Measurements from ENCODE around the gene B3GNT3. TPM values are rescaled to one million over a fixed set of nuclear protein-coding genes. Genes with fewer than 3 reads are reported as not detected.

B3GNT3 gene
- total and polyA plus RNA-seq, 9 of the 15 experiments (the other 6 are each of a cell fraction or from before 2014, with no cell fraction given) = 0.06 to 0.11 (median 0.07) TPM; not detected in 6

DNA sequence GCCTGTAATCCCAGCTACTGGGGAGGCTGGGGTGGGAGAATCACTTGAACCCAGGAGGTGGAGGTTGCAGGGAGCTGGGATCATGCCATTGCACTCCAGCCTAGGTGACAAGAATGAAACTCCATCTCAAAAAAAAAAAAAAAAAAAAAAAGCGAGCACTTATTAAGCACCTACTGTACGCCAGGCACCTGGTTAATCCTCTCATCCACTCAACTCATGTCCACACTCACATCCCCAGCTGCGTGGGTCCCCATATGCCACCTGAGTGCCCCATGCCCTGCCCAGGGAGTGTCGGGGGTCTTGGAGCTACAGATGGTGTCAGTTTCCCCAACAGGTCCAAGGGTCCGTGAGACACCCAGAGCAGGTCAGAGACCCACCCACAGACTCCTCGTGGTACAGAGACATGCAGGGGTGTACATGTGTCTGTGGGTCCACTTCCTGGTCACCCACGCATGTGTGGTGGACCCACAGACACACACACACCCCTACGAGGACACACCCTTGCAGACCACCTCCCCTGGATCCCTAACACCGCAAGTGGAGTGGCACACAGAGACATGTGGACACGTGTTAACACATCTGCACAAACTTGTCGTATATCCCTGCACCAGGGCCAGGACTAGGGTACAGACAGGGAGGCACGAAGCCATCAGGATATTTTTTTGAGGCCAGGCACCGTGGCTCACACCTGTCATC, 22.9 kb downstream of the B3GNT3 start:
- ATAC-seq = no peak
- peaks cover 17 to 40% of the 10 kb centered on the region in 2 experiments for H3K27me3 ChIP-seq (ENCODE audit: control insufficient read depth in 2 of 2, insufficient read depth in 2 of 2, low read length in 2 of 2)
- POLR2A ChIA-PET = no interaction called here
- H3K9ac ChIP-seq (ENCODE audit: insufficient read depth in 1 of 2, low read depth in 2 of 2, low read length in 2 of 2) = peak overlapping the region in 1 of 2 experiments; percentile 2; a peak in 1 of 4 replicates
- H3K9me3 ChIP-seq (replicated peaks; ENCODE audit: control insufficient read depth, insufficient read depth, low read depth, low read length) = no peaks in the 10 kb centered on the region
- H4K20me1 ChIP-seq (replicated peaks; ENCODE audit: control insufficient read depth, insufficient read depth, low read length) = no peaks in the 10 kb centered on the region
- WGBS (ENCODE audit: insufficient coverage, low coverage, missing lambda C conversion rate) = 4% methylated on average over 11 of the region's 13 CpGs
- no peak for DNase-seq (ENCODE audit: extremely low read depth in 1 of 4, low spot score in 3 of 4)
- TF ChIP-seq MAX (CRISPR knock-in tag; IDR thresholded peaks at IDR 0.05) = peak; percentile 24; the same call in 1 of the 2 replicates
- TF ChIP-seq ZKSCAN8 (CRISPR knock-in tag; IDR thresholded peaks at IDR 0.05) = peak; percentile 90
- no peak for TF ChIP-seq PCBP2 (IDR thresholded peaks at IDR 0.05; ENCODE audit: low read depth, low read length, poor library complexity, severe bottlenecking)
- H3K4me2 ChIP-seq (ENCODE audit: insufficient read depth, low read length) = no peak overlapping the region
- FAIRE-seq = no peak
- in situ Hi-C loops (cut with MboI) (no loop called here), intact Hi-C loops (cut with micrococcal nuclease) (no loop called here)
- H2AFZ ChIP-seq (ENCODE audit: low read depth, low read length) = no peak overlapping the region
- no TSS peak for BruUV-seq (replicated peaks)
- H3K4me1 ChIP-seq (replicated peaks in 1 of 2; ENCODE audit: control insufficient read depth in 2 of 2, insufficient read depth in 2 of 2, low read length in 2 of 2) = peaks cover 0 to 9% of the 10 kb centered on the region in 2 experiments; a peak in 2 of 5 replicates
- no peaks in the 10 kb centered on the region for H3K79me2 ChIP-seq (ENCODE audit: control insufficient read depth, insufficient read depth, low read length)
- H3K27ac ChIP-seq (ENCODE audit: extremely low read depth, low read depth, low read length) = no peak overlapping the region
- CTCF ChIA-PET (ENCODE audit: low intra/inter-chr PET ratio) = no interaction called here
- no peaks in the 10 kb centered on the region for H3K36me3 ChIP-seq (ENCODE audit: control insufficient read depth, insufficient read depth, low read length)
- no peak overlapping the region for H3K4me3 ChIP-seq
- H3K9me1 ChIP-seq (ENCODE audit: control insufficient read depth, insufficient read depth, low read length) = no peaks in the 10 kb centered on the region

- no peaks in the 10 kb centered on the region for H4K20me1 ChIP-seq (replicated peaks; ENCODE audit: control insufficient read depth, insufficient read depth, low read length)
- H3K9me1 ChIP-seq (ENCODE audit: control insufficient read depth, insufficient read depth, low read length) = no peaks in the 10 kb centered on the region
- no peak for TF ChIP-seq TAF1 (IDR thresholded peaks at IDR 0.05; ENCODE audit: control insufficient read depth, extremely low read depth, insufficient read depth, low read length, severe bottlenecking)
- TF ChIP-seq, protein P1, sequence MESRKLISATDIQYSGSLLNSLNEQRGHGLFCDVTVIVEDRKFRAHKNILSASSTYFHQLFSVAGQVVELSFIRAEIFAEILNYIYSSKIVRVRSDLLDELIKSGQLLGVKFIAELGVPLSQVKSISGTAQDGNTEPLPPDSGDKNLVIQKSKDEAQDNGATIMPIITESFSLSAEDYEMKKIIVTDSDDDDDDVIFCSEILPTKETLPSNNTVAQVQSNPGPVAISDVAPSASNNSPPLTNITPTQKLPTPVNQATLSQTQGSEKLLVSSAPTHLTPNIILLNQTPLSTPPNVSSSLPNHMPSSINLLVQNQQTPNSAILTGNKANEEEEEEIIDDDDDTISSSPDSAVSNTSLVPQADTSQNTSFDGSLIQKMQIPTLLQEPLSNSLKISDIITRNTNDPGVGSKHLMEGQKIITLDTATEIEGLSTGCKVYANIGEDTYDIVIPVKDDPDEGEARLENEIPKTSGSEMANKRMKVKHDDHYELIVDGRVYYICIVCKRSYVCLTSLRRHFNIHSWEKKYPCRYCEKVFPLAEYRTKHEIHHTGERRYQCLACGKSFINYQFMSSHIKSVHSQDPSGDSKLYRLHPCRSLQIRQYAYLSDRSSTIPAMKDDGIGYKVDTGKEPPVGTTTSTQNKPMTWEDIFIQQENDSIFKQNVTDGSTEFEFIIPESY (CRISPR knock-in tag; IDR thresholded peaks at IDR 0.05) = peak; percentile 53; the same call in 1 of the 2 replicates
- no peak for TF ChIP-seq CBFA2T2 (conservative IDR thresholded peaks at IDR 0.05)
- TF ChIP-seq ZNF77 (CRISPR knock-in tag; IDR thresholded peaks at IDR 0.05) = no peak
- H3K27me3 ChIP-seq (ENCODE audit: control insufficient read depth in 2 of 2, insufficient read depth in 2 of 2, low read length in 2 of 2) = peaks cover 8 to 44% of the 10 kb centered on the region in 2 experiments; a peak in 4 of 5 replicates
- BruUV-seq (replicated peaks) = no TSS peak
- WGBS (ENCODE audit: insufficient coverage, low coverage, missing lambda C conversion rate) = 30% methylated on average over 21 of the region's 34 CpGs
- H3K79me2 ChIP-seq (ENCODE audit: control insufficient read depth, insufficient read depth, low read length) = no peaks in the 10 kb centered on the region
- FAIRE-seq (no peak), DNase-seq (ENCODE audit: extremely low read depth in 1 of 4, low spot score in 3 of 4) (no peak), ATAC-seq (no peak)
- ChIA-PET CTCF (ENCODE audit: low intra/inter-chr PET ratio) (no interaction called here), POLR2A (no interaction called here)
- H3K9ac ChIP-seq (ENCODE audit: insufficient read depth in 1 of 2, low read depth in 2 of 2, low read length in 2 of 2) = no peak within 1 kb of the TSS
- H3K36me3 ChIP-seq (ENCODE audit: control insufficient read depth, insufficient read depth, low read length) = no peaks in the 10 kb centered on the region
- no peak within 1 kb of the TSS for H2AFZ ChIP-seq (ENCODE audit: low read depth, low read length)
- no peak within 1 kb of the TSS for H3K4me3 ChIP-seq
- in situ Hi-C loops (cut with MboI) = no loop called here
- H3K9me3 ChIP-seq (replicated peaks; ENCODE audit: control insufficient read depth, insufficient read depth, low read depth, low read length) = no peaks in the 10 kb centered on the region
- H3K4me1 ChIP-seq (replicated peaks in 1 of 2; ENCODE audit: control insufficient read depth in 2 of 2, insufficient read depth in 2 of 2, low read length in 2 of 2) = peaks cover 0 to 13% of the 10 kb centered on the region in 2 experiments; a peak in 2 of 5 replicates
- no peak within 1 kb of the TSS for H3K27ac ChIP-seq (ENCODE audit: extremely low read depth, low read depth, low read length)
- H3K4me2 ChIP-seq (ENCODE audit: insufficient read depth, low read length) = no peak within 1 kb of the TSS
- intact Hi-C loops (cut with micrococcal nuclease) = no loop called here
These were observed 26.3 kb downstream of the B3GNT3 start, which contains the start of gene INSL3 for GRCh38 chr19:17821190-17821589. Gene INSL3 (minus strand): TSS chr19:17821519. CDS start chr19:17821506, 13 bp downstream.

Data from K562 (cell line).